ENCODE measurements around the gene PSMC1. TPM values are rescaled to one million over a fixed set of nuclear protein-coding genes. Genes with fewer than 3 reads are reported as not detected.
A peak's percentile ranks its signal among the peaks of the same experiment; 100 is the strongest.
"Not testable (repeated sequence)": the region's sequence is repeated elsewhere in the genome, so short reads cannot be mapped to it uniquely, and the experiment has no call there.

PSMC1 gene
- total and polyA plus RNA-seq, 8 donors, result 64.3 to 118 (median 107) TPM

GRCh38 chr14:90235179-90235976 is 21.0 kb upstream of the PSMC1 start:
- Histone ChIP-seq H3K9me3 (peaks cover 4 to 37% of the 10 kb centered on the region in 2 donors), H3K36me3 (no peaks in the 10 kb centered on the region), H3K27me3 (peaks cover 0 to 32% of the 10 kb centered on the region in 2 donors), H3K27ac (no peak overlapping the region), H3K4me1 (peaks cover 0 to 6% of the 10 kb centered on the region in 2 donors), H3K4me3 (no peak overlapping the region)
- ATAC-seq (peak; percentile 99), DNase-seq (peak in 3 of 4 donors; percentile 46 to 91 (median 69))
- TF ChIP-seq, protein P1, sequence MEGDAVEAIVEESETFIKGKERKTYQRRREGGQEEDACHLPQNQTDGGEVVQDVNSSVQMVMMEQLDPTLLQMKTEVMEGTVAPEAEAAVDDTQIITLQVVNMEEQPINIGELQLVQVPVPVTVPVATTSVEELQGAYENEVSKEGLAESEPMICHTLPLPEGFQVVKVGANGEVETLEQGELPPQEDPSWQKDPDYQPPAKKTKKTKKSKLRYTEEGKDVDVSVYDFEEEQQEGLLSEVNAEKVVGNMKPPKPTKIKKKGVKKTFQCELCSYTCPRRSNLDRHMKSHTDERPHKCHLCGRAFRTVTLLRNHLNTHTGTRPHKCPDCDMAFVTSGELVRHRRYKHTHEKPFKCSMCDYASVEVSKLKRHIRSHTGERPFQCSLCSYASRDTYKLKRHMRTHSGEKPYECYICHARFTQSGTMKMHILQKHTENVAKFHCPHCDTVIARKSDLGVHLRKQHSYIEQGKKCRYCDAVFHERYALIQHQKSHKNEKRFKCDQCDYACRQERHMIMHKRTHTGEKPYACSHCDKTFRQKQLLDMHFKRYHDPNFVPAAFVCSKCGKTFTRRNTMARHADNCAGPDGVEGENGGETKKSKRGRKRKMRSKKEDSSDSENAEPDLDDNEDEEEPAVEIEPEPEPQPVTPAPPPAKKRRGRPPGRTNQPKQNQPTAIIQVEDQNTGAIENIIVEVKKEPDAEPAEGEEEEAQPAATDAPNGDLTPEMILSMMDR (IDR thresholded peaks at IDR 0.05), result peak; percentile 89 to 90
- intact Hi-C loops (cut with DNase I), result loop anchor here in 1 of 2 donors (10.0 kb wide), 1 partner anchor 261 kb away; no protein-coding TSS in a partner anchor

- DNase-seq, result no peak
- H3K4me1 ChIP-seq, result peaks cover 0 to 6% of the 10 kb centered on the region in 2 donors
Measured at GRCh38 chr14:90239139-90239538, 17.2 kb upstream of the PSMC1 start.

GRCh38 chr14:90242444-90242843 is 13.9 kb upstream of the PSMC1 start:
- Histone ChIP-seq H3K36me3 (no peaks in the 10 kb centered on the region), H3K4me3 (no peak overlapping the region), H3K27ac (no peak overlapping the region), H3K9me3 (peaks cover 4 to 44% of the 10 kb centered on the region in 2 donors), H3K4me1 (no peaks in the 10 kb centered on the region), H3K27me3 (no peaks in the 10 kb centered on the region)
- intact Hi-C loops (cut with DNase I), result no loop called here
- TF ChIP-seq, protein P1 (IDR thresholded peaks at IDR 0.05), result no peak
- DNase-seq, result no peak
- no peak for ATAC-seq

More at GRCh38 chr14:90239139-90239538, 17.2 kb upstream of the PSMC1 start:
- Histone ChIP-seq H3K4me3 (no peak overlapping the region), H3K27me3 (peaks cover 0 to 27% of the 10 kb centered on the region in 2 donors), H3K36me3 (no peaks in the 10 kb centered on the region), H3K27ac (no peak overlapping the region), H3K9me3 (peaks cover 4 to 52% of the 10 kb centered on the region in 2 donors)
- intact Hi-C loops (cut with DNase I), result loop anchor here in 1 of 2 donors (10.0 kb wide), 1 partner anchor 264 kb away; no protein-coding TSS in a partner anchor
- TF ChIP-seq, protein P1 (IDR thresholded peaks at IDR 0.05), result no peak
- ATAC-seq, result no peak

- peaks cover 0 to 6% of the 10 kb centered on the region in 2 donors for H3K27me3 ChIP-seq
- no peak for ATAC-seq
- no peak overlapping the region for H3K4me3 ChIP-seq
- no peak for DNase-seq
- H3K4me1 ChIP-seq, result no peaks in the 10 kb centered on the region
- TF ChIP-seq, protein P1 (IDR thresholded peaks at IDR 0.05), result no peak
- H3K27ac ChIP-seq, result no peak overlapping the region
- peaks cover 0 to 2% of the 10 kb centered on the region in 2 donors for H3K9me3 ChIP-seq
- H3K36me3 ChIP-seq, result no peaks in the 10 kb centered on the region
- intact Hi-C loops (cut with DNase I), result no loop called here
Measured at GRCh38 chr14:90246936-90247335, 9.4 kb upstream of the PSMC1 start.

DNA sequence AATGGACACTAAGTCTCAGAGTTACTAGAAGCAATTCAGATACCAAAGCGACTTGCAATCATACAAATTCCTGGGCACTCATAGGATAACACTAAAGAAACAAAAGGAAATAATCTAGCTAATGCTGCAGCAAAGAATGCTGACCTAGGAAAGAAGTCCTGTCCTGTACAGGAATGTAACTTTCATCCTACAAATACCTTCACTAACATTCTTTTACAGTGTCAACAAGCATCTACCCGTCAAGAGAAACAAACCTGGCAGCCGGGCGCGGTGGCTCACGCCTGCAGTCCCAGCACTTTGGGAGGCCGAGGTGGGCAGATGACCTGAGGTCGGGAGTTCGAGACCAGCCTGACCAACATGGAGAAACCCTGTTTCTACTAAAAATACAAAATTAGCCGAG is 8.9 kb upstream of the PSMC1 start:
- H3K36me3 ChIP-seq; ATAC-seq; H3K27ac ChIP-seq; H3K4me3 ChIP-seq; DNase-seq; H3K4me1 ChIP-seq; intact Hi-C loops (cut with DNase I); H3K9me3 ChIP-seq: not testable (repeated sequence)
- H3K27me3 ChIP-seq, result peaks cover 0 to 11% of the 10 kb centered on the region in 2 donors
